Gastroesophageal sphincter (tissue), 4 donors: Measurements from ENCODE around the gene C17orf100. TPM values are rescaled to one million over a fixed set of nuclear protein-coding genes. Genes with fewer than 3 reads are reported as not detected.
"Not testable (repeated sequence)": the region's sequence is repeated elsewhere in the genome, so short reads cannot be mapped to it uniquely, and the experiment has no call there.

Source experiments
- ATAC-seq: fragments of 150-250 bp; one replicate; pipeline ENCODE4 v1.9.1; 2016; ENCODE audit warnings: mild to moderate bottlenecking, moderate library complexity
- H3K27ac ChIP-seq, 4 donors: fragments of 200-600 bp; sonication (generic) in 3 of 4; 1 replicate in 3 of 4; 2 replicates in 1 of 4; pipeline ENCODE4 v1.5.1; 2016 to 2019
- H3K27me3 ChIP-seq: fragments of 200-600 bp; sonication (generic); one replicate; pipeline ENCODE4 v1.5.1; 2019
- H3K36me3 ChIP-seq, 2 donors: fragments of 200-600 bp; sonication (generic); one replicate each; pipeline ENCODE4 v1.5.1; 2019; ENCODE audit warnings: control low read depth in 1 of 2
- H3K4me1 ChIP-seq, 3 donors: fragments of 200-600 bp; sonication (generic); 1 replicate in 2 of 3; 2 replicates in 1 of 3; pipeline ENCODE4 v1.5.1; 2016 to 2019; ENCODE audit warnings: control low read depth in 2 of 3
- H3K4me3 ChIP-seq, 2 donors: fragments of 200-600 bp; sonication (generic); one replicate each; pipeline ENCODE4 v1.5.1; 2019; ENCODE audit warnings: mild to moderate bottlenecking in 1 of 2, moderate library complexity in 1 of 2
- H3K9me3 ChIP-seq, 3 donors: fragments of 200-600 bp; sonication (generic); one replicate each; pipeline ENCODE4 v1.5.1; 2017 to 2019; ENCODE audit warnings: control low read depth in 2 of 3
- CTCF ChIP-seq, 4 experiments: fragments of 200-600 bp in 2 of 4; fragments of 450-650 bp in 2 of 4; sonication (generic) in 1 of 4; IDR thresholded peaks; one replicate each; pipeline ENCODE4 v1.5.1; 2017 to 2019; ENCODE audit warnings: antibody characterized with exemption in 4 of 4, mild to moderate bottlenecking in 2 of 4, moderate library complexity in 2 of 4
- EP300 ChIP-seq: sonication (generic); formaldehyde crosslinking; IDR thresholded peaks from one replicate; pipeline ENCODE4 v1.6.1; 2017; ENCODE audit warnings: antibody characterized with exemption, mild to moderate bottlenecking
- POLR2A ChIP-seq, 2 donors: fragments of 450-650 bp; IDR thresholded peaks; one replicate each; pipeline ENCODE4 v1.6.1; 2017; ENCODE audit warnings: antibody characterized with exemption in 2 of 2, mild to moderate bottlenecking in 2 of 2, moderate library complexity in 1 of 2
- POLR2AphosphoS5 ChIP-seq: sonication (generic); formaldehyde crosslinking; IDR thresholded peaks from one replicate; pipeline ENCODE4 v1.6.1; 2017; ENCODE audit warnings: antibody characterized with exemption
- WGBS, 2 donors: methylation state at CpG; one replicate each; pipeline ENCODE4 v1.1.5; 2018; ENCODE audit warnings: low coverage in 1 of 2; 5-methylcytosine and 5-hydroxymethylcytosine counted together
- total RNA-seq, 4 donors: library from RNA; depleted of rRNA; stranded (reverse); fragments of >200 nt; gene quantifications; one replicate each; pipeline ENCODE4 v1.1.0, GENCODE V29; 2016

Gene C17orf100
- total RNA-seq, 4 donors from 2014 or later: 1.4 to 2.1 TPM; not detected in 2

- Histone ChIP-seq H3K36me3 (no peaks in the 10 kb centered on the region), H3K27me3 (peaks cover 27% of the 10 kb centered on the region), H3K4me1 (no peaks in the 10 kb centered on the region), H3K27ac (no peak overlapping the region), H3K9me3 (no peaks in the 10 kb centered on the region), H3K4me3 (no peak overlapping the region)
- 89 to 90% methylated on average over 3 of the region's 3 CpGs for WGBS, 2 donors
- no peak for ATAC-seq
- no peak for TF ChIP-seq POLR2AphosphoS5
- no peak for TF ChIP-seq POLR2A (IDR thresholded peaks at IDR 0.05)
- no peak for TF ChIP-seq EP300
- no peak for TF ChIP-seq CTCF (IDR thresholded peaks at IDR 0.05)
These were observed 40.0 kb downstream of the C17orf100 start for GRCh38 chr17:6691546-6691945.

- not testable (repeated sequence) for H3K36me3 ChIP-seq, H3K27ac ChIP-seq, H3K4me3 ChIP-seq, ATAC-seq, H3K9me3 ChIP-seq, H3K4me1 ChIP-seq
- H3K27me3 ChIP-seq: peaks cover 31% of the 10 kb centered on the region
- WGBS, 2 donors: 57 to 68% methylated on average over 4 to 5 of the region's 6 CpGs
These were observed 40.4 kb downstream of the C17orf100 start for GRCh38 chr17:6691958-6692357.

GRCh38 chr17:6695051-6695450 is 43.5 kb downstream of the C17orf100 start:
- H3K27me3 ChIP-seq: peaks cover 36% of the 10 kb centered on the region
- TF ChIP-seq POLR2A (IDR thresholded peaks at IDR 0.05): no peak
- TF ChIP-seq CTCF (IDR thresholded peaks at IDR 0.05): no peak
- TF ChIP-seq POLR2AphosphoS5: no peak
- no peak for TF ChIP-seq EP300
- ATAC-seq: no peak
- no peak overlapping the region for H3K4me3 ChIP-seq
- no peaks in the 10 kb centered on the region for H3K4me1 ChIP-seq
- H3K36me3 ChIP-seq: no peaks in the 10 kb centered on the region
- WGBS, 2 donors: 74 to 100% methylated on average over 2 of the region's 2 CpGs
- no peak overlapping the region for H3K27ac ChIP-seq
- no peaks in the 10 kb centered on the region for H3K9me3 ChIP-seq

- ATAC-seq: no peak
- H3K36me3 ChIP-seq: no peaks in the 10 kb centered on the region
- H3K4me3 ChIP-seq: no peak overlapping the region
- 60 to 75% methylated on average over 1 to 12 of the region's 13 CpGs for WGBS, 2 donors
- H3K9me3 ChIP-seq: no peaks in the 10 kb centered on the region
- no peaks in the 10 kb centered on the region for H3K4me1 ChIP-seq
- no peak overlapping the region for H3K27ac ChIP-seq
- TF ChIP-seq POLR2AphosphoS5: no peak
- H3K27me3 ChIP-seq: peaks cover 31% of the 10 kb centered on the region
These were observed 44.0 kb downstream of the C17orf100 start for GRCh38 chr17:6695565-6695964.

GRCh38 chr17:6696906-6697305 is 45.3 kb downstream of the C17orf100 start:
- TF ChIP-seq EP300 (no peak), POLR2AphosphoS5 (no peak), CTCF (IDR thresholded peaks at IDR 0.05) (no peak), POLR2A (IDR thresholded peaks at IDR 0.05) (no peak)
- no peaks in the 10 kb centered on the region for H3K9me3 ChIP-seq
- WGBS, 2 donors: 100% methylated on average over 1 of the region's 5 CpGs; no CpG with 5 or more reads in 1 of the 2 donors
- H3K27me3 ChIP-seq: peaks cover 21% of the 10 kb centered on the region
- H3K4me3 ChIP-seq: no peak overlapping the region
- H3K27ac ChIP-seq: no peak overlapping the region
- H3K36me3 ChIP-seq: no peaks in the 10 kb centered on the region
- ATAC-seq: no peak
- no peaks in the 10 kb centered on the region for H3K4me1 ChIP-seq

GRCh38 chr17:6698004-6698403 is 46.4 kb downstream of the C17orf100 start:
- H3K36me3 ChIP-seq: no peaks in the 10 kb centered on the region
- no peak overlapping the region for H3K4me3 ChIP-seq
- no CpG with 5 or more reads among the region's 11 CpGs for WGBS, 2 donors
- no peaks in the 10 kb centered on the region for H3K4me1 ChIP-seq
- H3K9me3 ChIP-seq: no peaks in the 10 kb centered on the region
- no peak overlapping the region for H3K27ac ChIP-seq
- ATAC-seq: no peak
- TF ChIP-seq POLR2AphosphoS5 (no peak), CTCF (IDR thresholded peaks at IDR 0.05) (no peak), EP300 (no peak), POLR2A (IDR thresholded peaks at IDR 0.05) (no peak)
- peaks cover 32% of the 10 kb centered on the region for H3K27me3 ChIP-seq
